ENCODE measurements around the gene ARHGAP15.

GRCh38 chr2:143264851-143265250, 135.6 kb downstream of the ARHGAP15 start:
- TF ChIP-seq CTCF (IDR thresholded peaks at IDR 0.05) (no peak), POLR2A (IDR thresholded peaks at IDR 0.05) (no peak)

Data from transverse colon (tissue), 3 donors.